ENCODE data around the gene RAD54L2.
"Not testable (repeated sequence)": the region's sequence is repeated elsewhere in the genome, so short reads cannot be mapped to it uniquely, and the experiment has no call there.

The RAD54L2 gene

DNA sequence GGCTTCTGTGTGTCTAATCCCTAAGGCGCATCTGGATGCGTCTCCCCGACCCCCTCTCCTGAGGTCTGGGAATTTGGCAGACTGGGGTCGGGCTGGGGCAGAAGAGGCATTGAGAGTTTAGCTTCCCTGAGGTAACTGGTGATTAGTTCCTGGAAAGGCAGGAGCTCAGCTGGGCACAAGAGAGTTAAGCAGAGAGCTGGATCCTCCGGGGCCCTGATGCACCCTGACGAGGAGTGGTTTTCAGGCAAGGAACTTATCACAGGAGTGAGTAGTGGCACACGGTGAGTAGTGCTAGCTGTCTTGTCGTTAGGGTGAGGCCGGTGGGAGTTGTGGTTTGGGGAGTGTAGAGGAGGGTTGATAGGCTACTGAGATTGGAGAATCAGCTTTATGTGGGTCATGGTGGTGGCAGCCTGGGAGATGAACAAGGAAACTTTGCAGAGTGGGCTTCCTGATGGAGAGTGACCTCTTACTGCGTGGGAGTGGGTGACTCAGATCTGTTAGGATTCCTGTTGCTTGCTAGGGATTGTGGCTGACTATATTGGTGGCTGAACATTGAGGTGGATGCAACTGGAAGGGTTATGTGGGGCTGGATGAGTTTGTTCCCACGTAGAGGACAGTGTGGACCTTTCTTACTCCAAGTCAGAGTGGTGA lies 897 bp downstream of the RAD54L2 start:
- DNase-seq (ENCODE audit: low read depth), result peak; percentile 51

GRCh38 chr3:51542596-51542995 lies 4.1 kb downstream of the RAD54L2 start:
- not testable (repeated sequence) for DNase-seq (ENCODE audit: low read depth)

GRCh38 chr3:51544011-51544775 lies 5.7 kb downstream of the RAD54L2 start:
- DNase-seq (ENCODE audit: low read depth), result no peak

DNA sequence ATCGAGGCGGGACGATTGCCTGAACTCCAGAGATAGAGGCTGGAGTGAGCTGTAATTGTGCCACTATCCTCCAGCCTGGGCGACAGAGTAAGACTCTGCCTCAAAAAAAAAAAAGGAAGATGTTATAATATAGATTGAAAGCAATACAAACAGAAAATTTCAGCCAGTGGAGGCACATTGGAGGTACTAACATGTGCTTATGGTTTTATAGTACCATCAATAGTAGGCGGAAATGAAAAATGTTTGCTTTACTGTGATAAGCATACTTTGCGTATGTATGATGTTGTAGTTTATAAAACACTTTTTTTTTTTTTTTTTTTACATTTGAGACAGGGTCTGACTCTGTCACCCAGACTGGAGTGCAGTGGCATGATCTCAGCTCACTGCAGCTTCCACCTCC lies 8.8 kb downstream of the RAD54L2 start:
- no peak for DNase-seq (ENCODE audit: low read depth)

DNA sequence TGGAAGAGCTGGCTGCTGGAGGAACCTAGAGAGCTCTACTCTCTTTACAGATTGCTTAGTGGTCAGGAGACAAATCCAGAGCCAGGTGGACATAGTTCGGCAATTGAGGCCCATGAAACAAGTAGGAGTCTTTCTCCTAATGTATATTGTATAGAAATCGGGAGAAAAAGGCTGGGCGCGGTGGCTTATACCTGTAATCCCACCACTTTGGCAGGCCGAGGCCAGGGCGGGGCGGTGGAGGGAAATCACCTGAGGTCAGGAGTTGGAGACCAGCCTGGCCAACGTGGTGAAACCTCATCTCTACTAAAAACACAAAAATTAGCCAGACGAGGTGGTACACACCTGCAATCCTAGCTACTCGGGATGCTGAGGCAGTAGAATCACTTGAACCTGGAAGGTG lies 10.8 kb downstream of the RAD54L2 start:
- no peak for DNase-seq (ENCODE audit: low read depth)

DNA sequence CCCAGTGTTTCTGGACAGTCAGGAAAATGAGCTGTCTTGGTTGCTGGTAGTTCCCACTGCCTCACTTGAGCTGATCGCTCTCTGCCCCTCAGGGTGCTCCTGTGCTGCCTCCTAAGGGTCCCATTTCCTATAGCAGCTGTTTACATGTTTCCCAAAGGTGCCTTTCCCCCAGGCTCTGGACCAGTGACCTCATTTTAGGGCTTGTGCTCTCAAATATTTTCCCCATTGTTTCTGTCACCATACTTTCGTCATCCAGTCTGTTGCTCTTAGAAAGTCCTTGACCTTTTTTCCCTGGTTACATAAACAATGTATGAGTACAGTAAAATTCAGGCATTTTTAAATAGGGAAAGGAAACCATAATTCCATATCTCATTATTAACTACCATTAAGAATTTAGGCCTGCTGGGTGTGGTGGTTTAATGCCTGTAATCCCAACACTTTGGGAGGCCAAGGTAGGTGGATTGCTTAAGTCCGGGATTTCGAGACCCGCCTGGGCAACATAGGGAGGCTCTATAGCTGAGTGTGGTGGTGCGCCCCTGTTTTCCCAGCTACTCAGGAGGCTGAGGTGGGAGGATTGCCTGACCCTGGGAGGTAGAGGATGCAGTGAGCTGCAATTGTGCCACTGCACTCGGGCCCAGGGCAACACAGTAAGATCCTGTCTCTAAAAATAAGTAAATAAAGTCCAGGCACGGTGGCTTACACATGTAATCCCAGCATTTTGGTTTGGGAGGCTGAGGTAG lies 11.7 kb downstream of the RAD54L2 start:
- DNase-seq (ENCODE audit: low read depth), result no peak

GRCh38 chr3:51557993-51558392 lies 19.5 kb downstream of the RAD54L2 start:
- no peak for DNase-seq (ENCODE audit: low read depth)

GRCh38 chr3:51559411-51559888 lies 20.9 kb downstream of the RAD54L2 start:
- DNase-seq (ENCODE audit: low read depth), result no peak

DNA sequence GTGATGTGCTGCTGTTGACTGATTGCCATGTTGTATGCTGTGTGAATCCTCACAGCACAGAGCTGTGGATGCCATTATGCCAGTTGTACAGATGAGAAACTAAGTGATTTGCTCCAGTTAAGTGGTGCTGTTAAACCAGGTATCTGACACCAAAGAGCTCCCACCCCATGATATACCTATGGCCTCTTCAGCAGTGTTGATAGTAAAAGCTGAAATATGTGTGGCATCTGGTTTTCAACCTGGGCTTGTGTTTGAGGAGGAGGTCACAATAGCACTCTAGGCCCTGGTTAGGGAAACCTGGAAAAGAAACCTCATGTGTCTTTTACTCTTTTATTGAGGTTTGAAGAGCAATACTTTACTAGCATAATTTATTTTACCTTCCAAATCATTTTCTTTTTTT lies 21.4 kb downstream of the RAD54L2 start:
- no peak for DNase-seq (ENCODE audit: low read depth)

- DNase-seq (ENCODE audit: low read depth), result not testable (repeated sequence)
Observed at GRCh38 chr3:51562403-51562802, 23.9 kb downstream of the RAD54L2 start.

DNA sequence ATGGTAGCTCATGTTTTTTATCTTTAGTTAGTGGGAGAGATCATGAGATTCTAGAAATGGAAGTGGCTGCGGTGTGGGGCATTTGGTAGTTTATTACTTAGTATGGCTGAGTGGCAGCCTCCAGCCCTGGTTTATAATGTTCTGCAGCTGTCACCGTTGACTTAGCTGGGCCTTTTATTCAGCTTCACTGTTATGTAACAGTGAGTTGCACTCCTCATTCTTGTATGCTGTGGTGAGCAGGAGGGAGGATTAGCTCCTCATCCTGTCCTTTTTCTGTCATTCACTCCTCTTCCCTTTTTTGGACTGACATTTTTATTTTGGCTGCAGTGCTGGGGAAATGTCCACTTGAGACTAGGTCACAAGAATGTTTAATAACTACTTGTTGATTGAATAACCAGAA lies 29.5 kb downstream of the RAD54L2 start:
- DNase-seq (ENCODE audit: low read depth), result no peak

GRCh38 chr3:51568996-51569395 lies 30.5 kb downstream of the RAD54L2 start:
- no peak for DNase-seq (ENCODE audit: low read depth)

- no peak for DNase-seq (ENCODE audit: low read depth)
Observed at GRCh38 chr3:51578238-51578637, 39.7 kb downstream of the RAD54L2 start.

DNA sequence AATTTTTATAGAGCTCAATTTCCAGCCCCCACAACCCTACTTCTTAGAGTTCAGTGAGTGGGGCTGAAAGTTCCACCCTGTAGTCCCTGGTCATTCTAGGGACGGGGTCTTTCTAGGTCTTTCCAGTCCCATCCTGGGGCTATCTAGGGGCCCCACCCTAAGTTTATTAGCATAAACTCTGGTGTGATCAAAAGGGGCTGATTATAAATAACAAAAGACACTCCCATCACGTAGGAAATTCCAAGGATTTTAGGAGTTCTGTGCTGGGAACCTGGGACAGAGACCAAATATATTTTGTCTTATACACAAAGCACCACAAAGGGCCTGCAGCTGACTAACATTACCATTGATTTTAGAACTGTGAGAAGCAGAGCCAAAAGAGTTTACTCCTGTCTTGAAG lies 41.9 kb downstream of the RAD54L2 start:
- no peak for DNase-seq (ENCODE audit: low read depth)

GRCh38 chr3:51581524-51581923 lies 43.0 kb downstream of the RAD54L2 start:
- DNase-seq (ENCODE audit: low read depth), result no peak

DNA sequence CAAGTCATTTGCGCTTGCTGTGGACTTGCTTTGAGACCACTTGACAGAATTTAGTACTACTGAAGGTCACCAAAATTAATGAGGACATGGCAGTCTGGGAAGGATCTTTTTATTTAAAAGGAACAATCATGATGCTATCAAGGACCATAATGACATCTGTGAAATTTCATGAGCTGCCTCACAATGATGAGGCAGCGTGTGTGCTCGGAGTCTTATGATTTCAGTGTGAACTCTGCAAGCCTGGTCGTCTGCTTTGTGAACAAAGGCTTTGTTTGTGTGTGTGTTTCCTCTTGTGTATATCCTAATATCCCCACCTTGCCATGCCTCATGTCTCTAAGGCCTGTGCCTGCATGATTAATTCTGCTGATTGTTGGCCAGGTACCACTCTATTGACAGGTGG lies 46.7 kb downstream of the RAD54L2 start:
- no peak for DNase-seq (ENCODE audit: low read depth)

GRCh38 chr3:51585871-51586270 lies 47.4 kb downstream of the RAD54L2 start:
- no peak for DNase-seq (ENCODE audit: low read depth)
